Aorta (tissue), 5 donors: ENCODE data around the gene PLCD3. TPM values are rescaled to one million over a fixed set of nuclear protein-coding genes. Genes with fewer than 3 reads are reported as not detected.
A peak's percentile ranks its signal among the peaks of the same experiment; 100 is the strongest.

Experiments used
- ATAC-seq: fragments of 200-7000 bp; cut with Tn5 transposase; one replicate; pipeline ENCODE4 v1.9.1; 2022; ENCODE audit warnings: moderate library complexity; ENCODE audit not compliant: low FRiP score
- DNase-seq, 2 donors: peaks; one replicate each; pipeline ENCODE4 v3.0.0-alpha.2; 2020
- H3K27ac ChIP-seq, 2 donors: one replicate each; pipeline ENCODE4 v1.5.1; 2013; ENCODE audit warnings: low read length in 2 of 2, mild to moderate bottlenecking in 2 of 2, moderate library complexity in 2 of 2, control low read depth in 1 of 2, inconsistent platforms in 1 of 2, low read depth in 1 of 2
- H3K27me3 ChIP-seq, 2 donors: one replicate each; pipeline ENCODE4 v1.6.1; 2013; ENCODE audit warnings: control low read depth in 1 of 2, low read length in 1 of 2, mild to moderate bottlenecking in 1 of 2, moderate library complexity in 1 of 2; ENCODE audit not compliant: insufficient read depth in 2 of 2, control insufficient read depth in 1 of 2
- H3K36me3 ChIP-seq, 2 donors: one replicate each; pipeline ENCODE4 v1.6.1; 2013; ENCODE audit warnings: control low read depth in 1 of 2, low read length in 1 of 2, mild to moderate bottlenecking in 1 of 2; ENCODE audit not compliant: insufficient read depth in 2 of 2, control insufficient read depth in 1 of 2
- H3K4me1 ChIP-seq, 2 donors: one replicate each; pipeline ENCODE4 v1.6.1; 2013; ENCODE audit warnings: low read length in 2 of 2, control low read depth in 1 of 2, mild to moderate bottlenecking in 1 of 2, moderate library complexity in 1 of 2; ENCODE audit not compliant: insufficient read depth in 2 of 2, control insufficient read depth in 1 of 2
- H3K4me3 ChIP-seq, 2 donors: one replicate each; pipeline ENCODE4 v1.5.1; 2013; ENCODE audit warnings: low read length in 2 of 2, control low read depth in 1 of 2, mild to moderate bottlenecking in 1 of 2
- H3K9me3 ChIP-seq: one replicate; pipeline ENCODE4 v1.6.1; 2013; ENCODE audit warnings: mild to moderate bottlenecking, low read length; ENCODE audit not compliant: control insufficient read depth
- WGBS, 2 donors: extraction: QIAGEN DNeasy Blood & Tissue Kit; methylation state at CpG; one replicate each; pipeline ENCODE4 v1.1.7; 2013; 5-methylcytosine and 5-hydroxymethylcytosine counted together
- intact Hi-C, 2 donors: fragments of 100-400 bp; cut with DNase I; formaldehyde crosslinking; loops; one replicate each; pipeline versions ENCODE4 v1.14.2 to v1.15.0; 2022
- polyA plus RNA-seq, 2 donors: library from polyadenylated mRNA; stranded (reverse); fragments of 200-250 nt; gene quantifications; one replicate each; pipeline ENCODE4 v1.2.3, GENCODE V29; 2013
- total RNA-seq, 2 donors: library from RNA; stranded (reverse); fragmentation: NEBNext Ultra II Directional; extraction: Animal tissue kit (Norgen Biotek cat#: 25700); gene quantifications; one replicate each; pipeline ENCODE4 v1.2.1, GENCODE V29; 2021
- donor health status: healthy with polysubstance abuse.
- donor health status: Bipolar disorder and iron deficiency.
- donor health status: DM: no; HTN: no; CAD: no.
- donor health status: DM: no; HTN: no; CAD: no.
- donor health status: DM: yes; HTN: yes; CAD: no.

The PLCD3 gene
- total and polyA plus RNA-seq, 4 donors, result 22.8 to 97.4 (median 94.2) TPM

DNA sequence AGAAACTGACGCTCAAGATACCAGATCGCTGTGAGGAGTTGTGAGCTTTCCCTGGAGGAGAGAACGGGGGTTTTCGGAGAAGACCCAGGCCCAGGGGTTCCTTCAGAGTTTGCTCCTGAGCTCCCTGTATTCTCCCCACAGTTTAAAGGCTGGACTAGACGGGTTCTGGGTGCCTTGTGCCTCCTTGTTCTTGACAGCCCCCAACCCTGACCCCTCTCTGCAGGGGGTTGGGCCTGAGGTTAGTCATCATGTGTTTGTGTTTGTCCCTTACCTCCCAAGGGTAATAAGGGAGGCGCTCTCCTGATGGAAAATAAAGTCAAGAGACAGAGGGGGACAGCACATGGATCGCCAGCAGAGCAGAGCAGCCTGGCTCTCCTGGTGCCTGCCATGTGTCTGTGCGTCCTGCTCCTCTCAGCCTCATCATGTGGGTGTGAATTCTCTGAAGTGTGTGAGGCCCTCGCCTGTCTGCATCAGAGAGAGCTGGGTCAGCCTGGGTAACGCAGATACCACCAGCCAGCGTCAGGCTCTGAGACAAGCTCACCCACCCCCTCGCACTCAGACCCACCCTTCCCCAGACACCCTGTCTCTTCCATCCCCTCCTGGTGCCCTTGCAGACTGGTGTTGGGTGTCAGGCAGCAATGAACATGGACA, 38.1 kb upstream of the PLCD3 start:
- Histone ChIP-seq H3K9me3 (no peaks in the 10 kb centered on the region), H3K27ac (peak overlapping the region; percentile 68 to 98), H3K4me1 (no peaks in the 10 kb centered on the region), H3K4me3 (no peak overlapping the region), H3K27me3 (no peaks in the 10 kb centered on the region), H3K36me3 (no peaks in the 10 kb centered on the region)
- 51 to 56% methylated on average over 12 of the region's 12 CpGs for WGBS, 2 donors
- ATAC-seq, result no peak
- DNase-seq, result no peak
- intact Hi-C loops, result no loop called here

DNA sequence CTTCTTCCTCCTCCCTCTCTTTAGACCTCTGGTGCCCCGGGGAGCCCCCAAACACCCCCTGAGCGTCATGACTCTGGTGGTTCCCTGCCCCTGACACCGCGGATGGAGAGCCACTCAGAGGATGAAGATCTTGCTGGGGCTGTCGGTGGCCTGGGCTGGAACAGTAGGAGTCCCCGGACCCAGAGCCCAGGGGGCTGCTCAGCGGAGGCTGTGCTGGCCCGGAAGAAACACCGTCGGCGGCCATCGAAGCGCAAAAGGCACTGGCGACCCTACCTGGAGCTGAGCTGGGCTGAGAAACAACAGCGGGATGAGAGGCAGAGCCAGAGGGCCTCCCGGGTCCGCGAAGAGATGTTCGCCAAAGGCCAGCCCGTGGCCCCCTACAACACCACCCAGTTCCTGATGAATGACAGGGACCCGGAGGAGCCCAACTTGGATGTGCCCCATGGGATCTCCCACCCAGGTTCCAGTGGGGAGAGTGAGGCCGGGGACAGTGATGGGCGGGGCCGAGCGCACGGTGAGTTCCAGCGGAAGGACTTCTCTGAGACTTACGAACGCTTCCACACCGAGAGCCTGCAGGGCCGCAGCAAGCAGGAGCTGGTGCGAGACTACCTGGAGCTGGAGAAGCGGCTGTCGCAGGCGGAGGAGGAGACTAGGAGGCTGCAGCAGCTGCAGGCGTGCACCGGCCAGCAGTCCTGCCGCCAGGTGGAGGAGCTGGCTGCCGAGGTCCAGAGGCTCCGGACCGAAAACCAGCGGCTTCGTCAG, 36.9 kb upstream of the PLCD3 start:
- WGBS, 2 donors, result 94% methylated on average over 43 of the region's 43 CpGs
- intact Hi-C loops, result no loop called here

DNA sequence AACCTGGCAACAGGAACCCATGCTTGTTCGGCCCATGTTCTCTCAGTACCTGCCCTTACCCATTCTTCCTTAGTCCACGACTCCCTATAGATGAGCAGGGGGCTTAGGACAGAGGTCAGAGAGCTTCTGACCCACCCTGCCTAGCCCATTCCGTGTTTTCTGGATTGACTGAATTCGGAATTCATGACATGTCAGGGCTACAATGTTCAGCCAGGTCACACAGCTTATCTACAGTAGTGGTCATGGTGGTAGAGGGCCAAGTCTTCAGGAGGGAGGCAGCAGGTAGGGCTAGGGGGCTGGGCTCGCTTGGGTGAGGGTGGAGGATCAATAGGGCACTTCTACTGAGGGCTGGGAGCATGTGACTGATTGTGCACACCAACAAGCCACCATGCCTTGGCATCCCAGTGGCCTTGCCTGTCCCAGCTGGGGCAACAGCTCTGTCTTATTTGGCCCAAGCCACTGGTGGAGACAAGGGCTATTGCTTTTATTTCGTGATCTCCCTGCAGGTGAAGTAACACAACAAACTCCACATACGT, 32.5 kb upstream of the PLCD3 start:
- intact Hi-C loops, result no loop called here
- H3K27me3 ChIP-seq, result no peaks in the 10 kb centered on the region
- 91 to 92% methylated on average over 7 of the region's 7 CpGs for WGBS, 2 donors
- no peak overlapping the region for H3K27ac ChIP-seq
- H3K9me3 ChIP-seq, result no peaks in the 10 kb centered on the region
- ATAC-seq (no peak), DNase-seq (peak in 1 of 2 donors; percentile 26)
- H3K4me1 ChIP-seq, result no peaks in the 10 kb centered on the region
- no peak overlapping the region for H3K4me3 ChIP-seq
- H3K36me3 ChIP-seq, result no peaks in the 10 kb centered on the region

More for the DNA sequence above, 36.9 kb upstream of the PLCD3 start:
- ATAC-seq, result no peak
- H3K4me1 ChIP-seq, result no peaks in the 10 kb centered on the region
- no peak overlapping the region for H3K27ac ChIP-seq
- no peaks in the 10 kb centered on the region for H3K9me3 ChIP-seq
- H3K27me3 ChIP-seq, result no peaks in the 10 kb centered on the region
- DNase-seq, result peak in 1 of 2 donors; percentile 51
- no peaks in the 10 kb centered on the region for H3K36me3 ChIP-seq
- no peak overlapping the region for H3K4me3 ChIP-seq

DNA sequence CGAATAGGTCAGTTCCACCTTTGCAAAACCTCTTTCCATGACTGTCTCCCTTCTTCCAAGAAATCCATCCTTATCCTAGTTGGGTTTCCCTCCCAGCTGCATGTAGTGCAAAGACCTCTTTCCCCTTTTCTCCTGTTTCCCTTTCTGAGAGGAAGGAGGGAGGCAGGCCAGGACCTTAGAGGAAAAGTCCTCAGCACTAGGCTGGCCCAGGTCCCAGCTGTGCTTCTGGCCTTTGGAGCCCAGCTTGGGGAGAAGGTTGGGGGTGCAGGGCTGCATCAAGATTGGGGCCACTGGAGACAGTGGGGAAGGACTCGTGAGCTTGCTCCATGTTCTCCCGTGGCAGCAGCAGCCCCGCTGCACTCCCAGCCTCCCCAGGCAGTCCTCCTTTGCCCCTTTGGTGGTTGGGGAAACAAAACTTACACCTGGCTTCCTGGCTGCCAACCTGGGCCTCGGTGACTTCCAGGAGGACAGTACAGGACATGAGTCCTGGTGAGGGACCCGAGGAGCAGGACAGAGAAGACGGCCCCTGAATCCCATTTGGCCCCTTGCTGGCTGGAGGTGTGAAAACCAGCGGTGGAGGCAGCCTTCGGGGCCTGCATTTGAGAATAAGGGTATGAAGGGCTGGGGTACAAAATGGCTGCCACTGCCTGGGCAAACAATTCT, 29.8 kb upstream of the PLCD3 start:
- Histone ChIP-seq H3K36me3 (no peaks in the 10 kb centered on the region), H3K27ac (peak overlapping the region in 1 of 2 donors; percentile 37), H3K9me3 (no peaks in the 10 kb centered on the region), H3K4me1 (no peaks in the 10 kb centered on the region), H3K4me3 (no peak overlapping the region), H3K27me3 (no peaks in the 10 kb centered on the region)
- intact Hi-C loops, result no loop called here
- DNase-seq (peak in 1 of 2 donors; percentile 61), ATAC-seq (no peak)
- WGBS, 2 donors, result 52 to 53% methylated on average over 9 of the region's 9 CpGs

DNA sequence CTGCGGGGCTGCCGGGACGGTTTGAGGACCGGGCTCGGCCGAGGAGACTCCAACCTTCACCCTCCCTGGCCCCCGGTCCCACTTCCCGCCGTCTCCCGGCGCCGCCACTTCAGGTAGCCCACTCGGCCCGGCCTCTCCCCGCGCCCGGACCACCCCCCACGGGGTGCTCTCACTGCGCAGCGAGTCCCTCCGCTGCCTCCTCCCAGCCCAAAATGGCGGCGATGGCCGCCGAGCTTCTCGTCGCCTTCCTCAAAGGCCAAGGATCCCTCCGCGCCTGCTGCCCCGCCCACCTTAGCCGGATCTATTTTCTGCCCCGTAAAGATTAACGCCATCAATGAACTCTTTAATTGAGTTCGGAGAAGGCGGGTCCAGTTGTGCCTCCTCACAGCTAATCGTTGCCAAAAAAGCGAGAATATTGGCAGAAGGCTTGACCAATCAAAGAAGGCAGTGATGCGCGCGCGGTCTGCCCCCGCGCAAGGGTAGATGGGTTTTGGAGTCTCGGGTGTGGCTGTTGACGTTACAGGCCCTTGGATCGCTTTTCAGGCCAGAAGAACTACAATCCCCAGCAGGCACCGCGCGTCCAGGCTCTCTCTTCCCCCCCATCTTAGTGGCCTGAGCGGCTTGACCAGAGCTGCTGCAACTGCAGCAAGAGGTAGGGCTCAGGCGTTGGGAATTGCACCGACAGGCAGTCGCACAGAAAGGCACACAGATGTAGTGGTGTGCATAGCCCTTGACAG, 29.1 kb upstream of the PLCD3 start, which contains the start of gene HEXIM2:
TSS of gene HEXIM2 (plus strand) at position 588 of the 737 bp plus-strand sequence. CDS start 919 bp downstream, outside the sequence.
- H3K4me3 ChIP-seq, result peak within 1 kb of the TSS; percentile 69 to 76
- no peaks in the 10 kb centered on the region for H3K27me3 ChIP-seq
- intact Hi-C loops, result loop anchor here in 1 of 2 donors (1.0 kb wide), 2 partner anchors 10 to 13 kb away; partner anchors contain the start of gene HEXIM1
- peak; percentile 99 for DNase-seq
- no peaks in the 10 kb centered on the region for H3K36me3 ChIP-seq
- no peaks in the 10 kb centered on the region for H3K4me1 ChIP-seq
- 0 to 1% methylated on average over 53 of the region's 53 CpGs for WGBS, 2 donors
- peak within 1 kb of the TSS; percentile 78 to 95 for H3K27ac ChIP-seq
- peak; percentile 97 for ATAC-seq
- no peaks in the 10 kb centered on the region for H3K9me3 ChIP-seq

DNA sequence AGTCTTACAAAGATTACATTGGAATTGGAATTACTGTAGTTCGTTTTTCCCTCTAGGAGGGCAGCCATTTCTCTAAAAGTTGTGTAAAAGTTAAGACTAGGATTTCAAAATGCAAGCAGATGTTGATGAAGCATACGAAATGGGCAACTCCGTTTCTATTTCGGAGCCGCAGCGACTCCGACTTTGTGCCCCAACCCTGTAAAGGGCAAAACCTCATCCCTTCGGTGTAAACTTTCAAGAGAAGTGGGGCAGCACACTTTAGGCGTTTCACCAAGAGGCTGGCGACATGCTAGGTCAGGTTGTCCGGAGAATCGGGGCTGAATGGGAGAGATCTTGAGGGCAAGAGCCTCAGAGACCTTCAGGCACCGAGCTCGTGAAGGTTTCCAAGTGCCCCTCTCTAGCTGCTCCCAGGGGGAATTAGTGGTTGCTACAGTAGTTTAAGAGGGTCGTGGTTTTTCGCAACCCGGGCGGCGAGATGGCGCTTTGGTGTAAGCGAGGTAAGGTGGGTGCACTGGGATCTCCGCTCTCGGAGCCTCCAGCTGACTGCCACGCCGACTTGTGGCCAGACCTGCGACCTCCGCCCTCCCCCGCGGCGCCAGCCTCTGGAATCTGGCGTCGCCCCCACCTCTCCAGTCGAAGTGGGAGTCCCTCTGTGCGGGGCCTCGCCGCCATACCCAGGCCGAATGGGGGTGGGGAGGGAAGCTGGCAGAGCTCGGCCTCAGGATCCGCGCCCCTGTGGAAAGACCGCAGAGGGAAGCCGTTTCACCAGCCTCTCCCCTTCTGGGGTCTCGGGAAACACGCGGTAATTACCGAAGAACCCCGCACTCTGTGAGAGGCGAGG, 28.4 kb upstream of the PLCD3 start:
- WGBS, 2 donors, result 0% methylated on average over 48 of the region's 48 CpGs
- Histone ChIP-seq H3K27ac (peak overlapping the region; percentile 78 to 95), H3K27me3 (no peaks in the 10 kb centered on the region), H3K4me3 (peak overlapping the region; percentile 69 to 76), H3K4me1 (no peaks in the 10 kb centered on the region), H3K36me3 (no peaks in the 10 kb centered on the region), H3K9me3 (no peaks in the 10 kb centered on the region)
- ATAC-seq (peak; percentile 85), DNase-seq (peak; percentile 80 to 89)
- intact Hi-C loops, result loop anchor here in 1 of 2 donors (1.0 kb wide), 2 partner anchors 11 to 12 kb away; partner anchors contain the start of gene HEXIM1

DNA sequence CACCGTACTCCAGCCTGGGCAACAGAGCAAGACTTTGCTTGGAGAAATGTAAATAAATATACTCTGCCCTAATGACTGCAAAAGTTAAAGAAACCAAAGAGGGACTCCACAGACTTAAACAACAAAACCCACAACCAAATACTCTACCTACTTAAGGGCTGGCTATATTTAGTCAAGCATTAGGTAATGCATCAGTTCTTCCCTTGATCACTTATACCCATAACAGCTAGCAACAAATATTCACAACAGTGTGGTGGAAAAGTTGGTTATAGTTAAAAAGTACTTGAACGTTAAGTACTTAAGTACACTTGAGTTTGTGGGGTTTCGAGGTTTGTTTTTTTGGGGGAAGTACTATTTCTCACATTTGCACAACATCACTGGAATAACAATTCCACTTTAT, 23.9 kb upstream of the PLCD3 start:
- intact Hi-C loops, result no loop called here
- Histone ChIP-seq H3K27me3 (no peaks in the 10 kb centered on the region), H3K27ac (no peak overlapping the region), H3K36me3 (no peaks in the 10 kb centered on the region), H3K9me3 (no peaks in the 10 kb centered on the region), H3K4me1 (peaks cover 0 to 2% of the 10 kb centered on the region in 2 donors), H3K4me3 (no peak overlapping the region)
- WGBS, 2 donors, result 89 to 90% methylated on average over 3 of the region's 3 CpGs
- DNase-seq (no peak), ATAC-seq (no peak)
